HepG2 (cell line): ENCODE data around the gene ITGB2. TPM values are rescaled to one million over a fixed set of nuclear protein-coding genes. Genes with fewer than 3 reads are reported as not detected.

ENCODE experiments used
- ATAC-seq: fragments of 200-7000 bp; cut with Tn5 transposase; 3 replicates; pipeline ENCODE4 v1.9.1; 2020; ENCODE audit warnings: mild to moderate bottlenecking, moderate library complexity
- BruUV-seq: library from RNA; stranded (reverse); fragments of 400-500 nt; replicated peaks from 2 replicates; lab custom pipeline; 2021; lab: Mats Ljungman, UMichigan
- CTCF ChIA-PET: fragments of 300-600 bp; formaldehyde crosslinking; extraction: SDS; loops from one replicate; lab custom pipeline; 2021; ENCODE audit warnings: low total read pairs, inconsistent platforms, low intra/inter-chr PET ratio; lab: Yijun Ruan, JAX
- POLR2A ChIA-PET: fragments of 350-600 bp; sonication (Branson Sonifier 250); formaldehyde crosslinking; loops from one replicate; lab custom pipeline; 2020; ENCODE audit warnings: antibody characterized with exemption, inconsistent platforms; lab: Yijun Ruan, JAX
- DNase-seq: peaks from one replicate; pipeline ENCODE4 v3.0.0-alpha.2; 2015; ENCODE audit warnings: low spot score
- FAIRE-seq: peaks from 3 replicates; lab custom pipeline; 2011; peaks lifted over from hg19 to GRCh38; lab: Jason Lieb, UNC
- H2AFZ ChIP-seq: one replicate; pipeline ENCODE4 v1.6.1; 2011; ENCODE audit warnings: low read length, inconsistent platforms
- H3K27ac ChIP-seq: fragments of 300-600 bp; 3 replicates; pipeline ENCODE4 v1.8.0; 2011; ENCODE audit warnings: mixed run types, mild to moderate bottlenecking, mixed read lengths, low read length, inconsistent platforms; ENCODE audit not compliant: insufficient read depth; ENCODE audit errors: extremely low read length
- H3K27me3 ChIP-seq, 2 experiments: fragments of 200-600 bp in 1 of 2; 2 replicates in 1 of 2; 3 replicates in 1 of 2; pipeline versions ENCODE4 v1.6.0 to v1.8.0; 2011; ENCODE audit warnings: low read length in 2 of 2, mild to moderate bottlenecking in 2 of 2, moderate library complexity in 2 of 2, inconsistent platforms in 1 of 2; ENCODE audit not compliant: insufficient read depth in 2 of 2, control insufficient read depth in 1 of 2
- H3K36me3 ChIP-seq, 2 experiments: fragments of 200-600 bp in 1 of 2; replicated peaks in 1 of 2; 2 replicates in 1 of 2; 3 replicates in 1 of 2; pipeline versions ENCODE4 v1.5.1 to v1.8.0; 2011; ENCODE audit warnings: low read length in 2 of 2, inconsistent platforms in 1 of 2; ENCODE audit not compliant: insufficient read depth in 2 of 2, control insufficient read depth in 1 of 2
- H3K4me1 ChIP-seq: 2 replicates; pipeline ENCODE4 v1.5.1; 2012; ENCODE audit warnings: low read length, inconsistent platforms; ENCODE audit not compliant: insufficient read depth
- H3K4me2 ChIP-seq: 2 replicates; pipeline ENCODE4 v1.6.0; 2011; ENCODE audit warnings: low read depth, low read length, inconsistent platforms
- H3K4me3 ChIP-seq, 3 experiments: fragments of 200-600 bp in 1 of 3; sonication (generic), shearing (Covaris generic) in 1 of 3; replicated peaks in 1 of 3; 2 replicates each; pipeline ENCODE4 v1.5.1; 2011 to 2016; ENCODE audit warnings: low read length in 3 of 3, inconsistent platforms in 2 of 3, low read depth in 2 of 3, mild to moderate bottlenecking in 2 of 3, control low read depth in 1 of 3, mixed read lengths in 1 of 3; ENCODE audit not compliant: insufficient read depth in 1 of 3
- H3K79me2 ChIP-seq: one replicate; pipeline ENCODE4 v1.6.1; 2011; ENCODE audit warnings: low read length, inconsistent platforms; ENCODE audit not compliant: insufficient read depth
- H3K9ac ChIP-seq: 2 replicates; pipeline ENCODE4 v1.6.0; 2011; ENCODE audit warnings: mild to moderate bottlenecking, low read depth, low read length, inconsistent platforms; ENCODE audit not compliant: insufficient read depth
- H3K9me3 ChIP-seq: 2 replicates; pipeline ENCODE4 v1.5.1; 2012; ENCODE audit warnings: mild to moderate bottlenecking, low read length
- H4K20me1 ChIP-seq: 2 replicates; pipeline ENCODE4 v1.6.0; 2011; ENCODE audit warnings: inconsistent platforms, mild to moderate bottlenecking, low read length, moderate library complexity; ENCODE audit not compliant: insufficient read depth
- ETV5 ChIP-seq: IDR thresholded peaks from 2 replicates; pipeline ENCODE4 v1.6.1; 2018; ENCODE audit warnings: missing biosample characterization, missing genetic modification reagents, inconsistent platforms, borderline replicate concordance
- FOXJ3 ChIP-seq: sonication (generic); formaldehyde crosslinking; IDR thresholded peaks from 2 replicates; pipeline ENCODE4 v1.4.0; 2020; ENCODE audit warnings: missing genetic modification reagents, mild to moderate bottlenecking, borderline replicate concordance
- HDAC2 ChIP-seq: sonication (generic); formaldehyde crosslinking; IDR thresholded peaks from 2 replicates; pipeline ENCODE4 v1.4.0; 2020; ENCODE audit warnings: missing genetic modification reagents
- HNF4A ChIP-seq: sonication (generic); formaldehyde crosslinking; IDR thresholded peaks from 2 replicates; pipeline ENCODE4 v1.4.0; 2020; ENCODE audit warnings: missing genetic modification reagents
- HOXA5 ChIP-seq: sonication (generic); formaldehyde crosslinking; IDR thresholded peaks from 2 replicates; pipeline ENCODE4 v1.4.0; 2020; ENCODE audit warnings: missing genetic modification reagents
- IRF1 ChIP-seq: sonication (generic); formaldehyde crosslinking; IDR thresholded peaks from 2 replicates; pipeline ENCODE4 v1.4.0; 2020; ENCODE audit warnings: low read depth, mild to moderate bottlenecking, missing genetic modification reagents
- KDM5B ChIP-seq: sonication (generic); formaldehyde crosslinking; IDR thresholded peaks from 2 replicates; pipeline ENCODE4 v1.4.0; 2020; ENCODE audit warnings: missing genetic modification reagents, mild to moderate bottlenecking, borderline replicate concordance
- KLF12 ChIP-seq: sonication (generic); formaldehyde crosslinking; IDR thresholded peaks from 2 replicates; pipeline ENCODE4 v1.4.0; 2020; ENCODE audit warnings: missing genetic modification reagents, borderline replicate concordance
- MTA1 ChIP-seq: sonication (generic); formaldehyde crosslinking; IDR thresholded peaks from 2 replicates; pipeline ENCODE4 v1.4.0; 2020; ENCODE audit warnings: missing genetic modification reagents, mild to moderate bottlenecking, borderline replicate concordance
- NBN ChIP-seq: fragments of 450-650 bp; conservative IDR thresholded peaks from 2 replicates; pipeline ENCODE4 v1.6.1; 2017
- NR2F1 ChIP-seq, 2 experiments: fragments of 450-650 bp in 1 of 2; formaldehyde crosslinking in 1 of 2; IDR thresholded peaks; 2 replicates each; pipeline versions ENCODE4 v1.5.0 to v1.6.1; 2016 to 2020; ENCODE audit warnings: mild to moderate bottlenecking in 1 of 2, missing compliant biosample characterization in 1 of 2, missing genetic modification reagents in 1 of 2, moderate library complexity in 1 of 2
- PCBP1 ChIP-seq: fragments of 200-400 bp; formaldehyde crosslinking; IDR thresholded peaks from 2 replicates; pipeline ENCODE4 v1.6.1; 2017; ENCODE audit warnings: mild to moderate bottlenecking, low read depth, low read length, borderline replicate concordance
- SNAPC5 ChIP-seq: sonication (generic); formaldehyde crosslinking; IDR thresholded peaks from 2 replicates; pipeline ENCODE4 v1.8.1; 2023; ENCODE audit warnings: mild to moderate bottlenecking, missing genetic modification reagents, borderline replicate concordance
- TEAD2 ChIP-seq: sonication (generic); formaldehyde crosslinking; IDR thresholded peaks from 2 replicates; pipeline ENCODE4 v1.9.0; 2021; ENCODE audit warnings: missing genetic modification reagents
- YY1 ChIP-seq: IDR thresholded peaks from 2 replicates; pipeline ENCODE4 v1.6.1; 2011; ENCODE audit warnings: low read length, low read depth, moderate library complexity, mild to moderate bottlenecking; ENCODE audit not compliant: insufficient read depth, insufficient replicate concordance
- ZBTB7A ChIP-seq: sonication (generic); formaldehyde crosslinking; IDR thresholded peaks from 2 replicates; pipeline ENCODE4 v1.8.0; 2022; ENCODE audit warnings: mild to moderate bottlenecking, missing genetic modification reagents
- ZMYM2 ChIP-seq: sonication (generic); formaldehyde crosslinking; IDR thresholded peaks from 2 replicates; pipeline ENCODE4 v1.8.0; 2022; ENCODE audit warnings: mild to moderate bottlenecking, missing genetic modification reagents
- ZMYM4 ChIP-seq: sonication (generic); formaldehyde crosslinking; IDR thresholded peaks from 2 replicates; pipeline ENCODE4 v1.8.1; 2023; ENCODE audit warnings: mild to moderate bottlenecking, missing genetic modification reagents
- ZNF253 ChIP-seq: sonication (generic); formaldehyde crosslinking; IDR thresholded peaks from 2 replicates; pipeline ENCODE4 v1.8.0; 2022; ENCODE audit warnings: mild to moderate bottlenecking, missing genetic modification reagents, borderline replicate concordance
- ZNF343 ChIP-seq: sonication (generic); formaldehyde crosslinking; IDR thresholded peaks from 2 replicates; pipeline ENCODE4 v1.4.0; 2020; ENCODE audit warnings: mild to moderate bottlenecking, missing genetic modification reagents
- ZNF562 ChIP-seq: sonication (generic); formaldehyde crosslinking; IDR thresholded peaks from 2 replicates; pipeline ENCODE4 v1.8.0; 2022; ENCODE audit warnings: missing genetic modification reagents, borderline replicate concordance
- ZNF567 ChIP-seq: sonication (generic); formaldehyde crosslinking; IDR thresholded peaks from 2 replicates; pipeline ENCODE4 v1.8.1; 2023; ENCODE audit warnings: mild to moderate bottlenecking, missing genetic modification reagents, borderline replicate concordance
- ZNF589 ChIP-seq: sonication (generic); formaldehyde crosslinking; conservative IDR thresholded peaks from 2 replicates; pipeline ENCODE4 v1.8.0; 2022; ENCODE audit warnings: mild to moderate bottlenecking, moderate library complexity, missing genetic modification reagents
- ZSCAN31 ChIP-seq: sonication (generic); formaldehyde crosslinking; IDR thresholded peaks from 2 replicates; pipeline ENCODE4 v1.5.0; 2020; ENCODE audit warnings: low read depth, mild to moderate bottlenecking, missing genetic modification reagents
- WGBS: methylation state at CpG from one replicate; pipeline ENCODE4 v1.1.6; 2017; ENCODE audit warnings: low lambda C conversion rate; 5-methylcytosine and 5-hydroxymethylcytosine counted together
- in situ Hi-C: cut with HindIII; loops from 2 replicates; pipeline ENCODE4 v1.10.0; 2017; ENCODE audit warnings: low pct_unique_long_range_greater_than_20kb; ENCODE audit not compliant: extremely low pct_ligation_motif_present
- intact Hi-C: fragments of 100-400 bp; cut with micrococcal nuclease; formaldehyde crosslinking; loops from one replicate; pipeline ENCODE4 v1.10.0; 2022; ENCODE audit not compliant: unreplicated experiment
- polyA plus RNA-seq, 8 experiments: library from polyadenylated mRNA; depleted of rRNA in 3 of 8; stranded (reverse) in 7 of 8; unstranded in 1 of 8; fragments of >200 nt; fragmentation: Illumina TruSeq in 4 of 8; extraction: Trizol in 4 of 8; gene quantifications; 2 replicates each; pipeline versions ENCODE4 v1.2.1 to v1.2.3, GENCODE V29; 2011 to 2016; ENCODE audit warnings: low read depth in 4 of 8, missing spikeins in 1 of 8, mixed read lengths in 1 of 8; ENCODE audit not compliant: insufficient read depth in 1 of 8
- total RNA-seq, 5 experiments: library from RNA; depleted of rRNA; stranded (reverse); fragments of >200 nt; fragmentation: Illumina TruSeq; extraction: Trizol; gene quantifications; 2 replicates each; pipeline ENCODE4 v1.2.3, GENCODE V29; 2016; ENCODE audit warnings: low read depth in 1 of 5

ITGB2 gene
- total and polyA plus RNA-seq, 2 of the 13 experiments (the other 11 are each of a cell fraction or from before 2014, with no cell fraction given): 4.2 to 18.0 TPM

DNA sequence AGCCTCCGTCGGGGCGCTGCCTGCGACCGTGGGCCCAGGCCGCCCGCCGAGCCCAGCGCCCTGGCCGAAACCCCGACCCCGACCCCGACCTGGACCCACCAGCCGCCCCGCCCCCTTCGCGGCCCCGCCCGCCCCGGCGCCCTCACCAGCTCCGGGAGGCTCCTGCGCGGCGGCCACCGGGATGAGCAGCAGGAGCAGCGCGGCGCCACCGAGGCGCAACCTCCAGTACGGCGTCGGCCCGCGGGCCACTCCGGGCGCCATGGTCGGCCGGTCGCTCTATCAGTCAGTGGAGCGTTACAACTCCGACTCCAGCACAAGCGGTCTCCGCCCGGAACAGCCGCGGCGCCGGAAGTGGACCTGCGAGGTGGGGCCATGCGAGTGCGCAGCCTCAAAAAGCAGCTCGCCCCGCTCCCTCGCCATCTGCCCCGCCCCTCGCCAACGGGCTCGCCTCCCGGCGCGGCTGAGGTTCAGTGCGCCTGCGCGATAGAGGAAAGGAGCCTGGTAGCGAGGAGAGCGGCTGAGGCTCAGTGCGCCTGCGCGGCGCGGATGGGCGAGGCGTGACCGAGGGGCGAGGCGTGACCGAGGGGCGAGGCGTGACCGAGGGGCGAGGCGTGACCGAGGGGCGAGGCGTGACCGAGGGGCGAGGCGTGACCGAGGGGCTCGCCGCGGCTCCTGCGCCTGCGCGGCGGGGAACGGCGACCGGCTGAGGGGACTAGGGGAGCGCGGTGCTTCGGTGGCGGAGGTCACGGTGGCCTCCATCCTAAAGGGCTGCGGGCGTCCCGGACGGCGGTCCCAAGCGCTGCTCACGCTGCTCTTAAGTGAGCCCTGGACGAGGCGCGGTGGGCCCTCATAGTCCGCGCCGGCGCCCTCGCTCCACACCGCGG, 47.1 kb downstream of the ITGB2 start, which contains the start of gene PTTG1IP:
Gene PTTG1IP, minus strand, starts transcription at position 335 of the 884 bp plus-strand sequence. Its CDS starts 74 bp downstream, at position 261.
- intact Hi-C loops: loop anchor here (2.0 to 5.0 kb wide), 2 partner anchors 27 to 71 kb away; partner anchors contain the start of gene UBE2G2
- no peak for FAIRE-seq
- H2AFZ ChIP-seq: no peak within 1 kb of the TSS
- TF ChIP-seq HNF4A (CRISPR knock-in tag) (peak; percentile 16; the same call in 1 of the 2 replicates), ETV5 (CRISPR knock-in tag) (peak; percentile 88), HOXA5 (CRISPR knock-in tag) (0 out of 2 replicates have a peak, but pooled peaks have one; percentile 50), FOXJ3 (CRISPR knock-in tag) (no peak), ZBTB7A (peak; percentile 97), NBN (no peak), PCBP1 (no peak), ZSCAN31 (peak; percentile 86), MTA1 (CRISPR knock-in tag) (peak; percentile 89; the same call in 1 of the 2 replicates), YY1 (peak; percentile 55), IRF1 (no peak), ZMYM2 (peak; percentile 50; the same call in 1 of the 2 replicates), ZNF343 (CRISPR knock-in tag) (peak; percentile 60; the same call in 1 of the 2 replicates), KDM5B (peak; percentile 73; the same call in 1 of the 2 replicates), TEAD2 (no peak), ZNF562 (CRISPR knock-in tag) (no peak), ZNF589 (CRISPR knock-in tag) (no peak), KLF12 (CRISPR knock-in tag) (peak; percentile 44; the same call in 1 of the 2 replicates), ZNF567 (CRISPR knock-in tag) (peak; percentile 84; the same call in 1 of the 2 replicates), ZNF253 (CRISPR knock-in tag) (no peak), HDAC2 (0 out of 2 replicates have a peak, but pooled peaks have one; percentile 43), SNAPC5 (CRISPR knock-in tag) (0 out of 2 replicates have a peak, but pooled peaks have one; percentile 54), NR2F1 (CRISPR knock-in tag; IDR thresholded peaks at IDR 0.05) (no peak), ZMYM4 (CRISPR knock-in tag) (0 out of 2 replicates have a peak, but pooled peaks have one; percentile 45)

More for the DNA sequence above, 47.1 kb downstream of the ITGB2 start, which contains the start of gene PTTG1IP:
- peak; percentile 93 for DNase-seq
- ATAC-seq: peak; percentile 70
- peak within 1 kb of the TSS; percentile 71 to 94 (median 82) for H3K4me3 ChIP-seq
- peak within 1 kb of the TSS; percentile 94 for H3K9ac ChIP-seq
- no peaks in the 10 kb centered on the region; a peak in 1 of 5 replicates for H3K27me3 ChIP-seq
- H3K4me2 ChIP-seq: peak within 1 kb of the TSS; percentile 95
- ChIA-PET CTCF (no interaction called here), POLR2A (interaction anchor here (0.6 to 3.8 kb wide), 19 partner anchors 8 to 416 kb away, joined by 3 to 50 read pairs (median 5); partner anchors contain the start of genes SLX9, SUMO3 and UBE2G2)
- BruUV-seq: no TSS peak
- H3K27ac ChIP-seq: peak within 1 kb of the TSS; percentile 72
- H3K9me3 ChIP-seq: no peaks in the 10 kb centered on the region
- H4K20me1 ChIP-seq: peaks cover 40% of the 10 kb centered on the region
- H3K4me1 ChIP-seq: peaks cover 74% of the 10 kb centered on the region
- WGBS: 58% methylated on average over 33 of the region's 123 CpGs
- H3K79me2 ChIP-seq: peaks cover 50% of the 10 kb centered on the region
- in situ Hi-C loops: no loop called here
- peaks cover 0 to 4% of the 10 kb centered on the region in 2 experiments; a peak in 1 of 5 replicates for H3K36me3 ChIP-seq
